NB4 (cell line): Measurements from ENCODE around the gene NQO1.

Experiments
- POLR2A ChIP-seq: IDR thresholded peaks from 2 replicates; pipeline ENCODE4 v1.6.1; 2011; ENCODE audit warnings: mild to moderate bottlenecking; ENCODE audit not compliant: insufficient read length; ENCODE audit errors: extremely low read depth
- TF ChIP-seq, protein P1 (sequence below): IDR thresholded peaks from one replicate; pipeline ENCODE4 v1.5.1; 2012; ENCODE audit warnings: low read depth, low read length

GRCh38 chr16:69748694-69749345 is 22.5 kb upstream of the NQO1 start:
- TF ChIP-seq, protein P1, sequence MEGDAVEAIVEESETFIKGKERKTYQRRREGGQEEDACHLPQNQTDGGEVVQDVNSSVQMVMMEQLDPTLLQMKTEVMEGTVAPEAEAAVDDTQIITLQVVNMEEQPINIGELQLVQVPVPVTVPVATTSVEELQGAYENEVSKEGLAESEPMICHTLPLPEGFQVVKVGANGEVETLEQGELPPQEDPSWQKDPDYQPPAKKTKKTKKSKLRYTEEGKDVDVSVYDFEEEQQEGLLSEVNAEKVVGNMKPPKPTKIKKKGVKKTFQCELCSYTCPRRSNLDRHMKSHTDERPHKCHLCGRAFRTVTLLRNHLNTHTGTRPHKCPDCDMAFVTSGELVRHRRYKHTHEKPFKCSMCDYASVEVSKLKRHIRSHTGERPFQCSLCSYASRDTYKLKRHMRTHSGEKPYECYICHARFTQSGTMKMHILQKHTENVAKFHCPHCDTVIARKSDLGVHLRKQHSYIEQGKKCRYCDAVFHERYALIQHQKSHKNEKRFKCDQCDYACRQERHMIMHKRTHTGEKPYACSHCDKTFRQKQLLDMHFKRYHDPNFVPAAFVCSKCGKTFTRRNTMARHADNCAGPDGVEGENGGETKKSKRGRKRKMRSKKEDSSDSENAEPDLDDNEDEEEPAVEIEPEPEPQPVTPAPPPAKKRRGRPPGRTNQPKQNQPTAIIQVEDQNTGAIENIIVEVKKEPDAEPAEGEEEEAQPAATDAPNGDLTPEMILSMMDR, result no peak
- no peak for TF ChIP-seq POLR2A
